Retina (tissue), 1 donor: ENCODE data around the gene PCDH9.

Experiments used
- DNase-seq: peaks from one replicate; pipeline ENCODE4 v3.0.0-alpha.2; 2016

The PCDH9 gene

GRCh38 chr13:66553391-66553790 lies 676.7 kb downstream of the PCDH9 start:
- DNase-seq: no peak

- no peak for DNase-seq
Observed at GRCh38 chr13:66551128-66551527, 679.0 kb downstream of the PCDH9 start.

GRCh38 chr13:66547685-66548084 lies 682.5 kb downstream of the PCDH9 start:
- DNase-seq: no peak

DNA sequence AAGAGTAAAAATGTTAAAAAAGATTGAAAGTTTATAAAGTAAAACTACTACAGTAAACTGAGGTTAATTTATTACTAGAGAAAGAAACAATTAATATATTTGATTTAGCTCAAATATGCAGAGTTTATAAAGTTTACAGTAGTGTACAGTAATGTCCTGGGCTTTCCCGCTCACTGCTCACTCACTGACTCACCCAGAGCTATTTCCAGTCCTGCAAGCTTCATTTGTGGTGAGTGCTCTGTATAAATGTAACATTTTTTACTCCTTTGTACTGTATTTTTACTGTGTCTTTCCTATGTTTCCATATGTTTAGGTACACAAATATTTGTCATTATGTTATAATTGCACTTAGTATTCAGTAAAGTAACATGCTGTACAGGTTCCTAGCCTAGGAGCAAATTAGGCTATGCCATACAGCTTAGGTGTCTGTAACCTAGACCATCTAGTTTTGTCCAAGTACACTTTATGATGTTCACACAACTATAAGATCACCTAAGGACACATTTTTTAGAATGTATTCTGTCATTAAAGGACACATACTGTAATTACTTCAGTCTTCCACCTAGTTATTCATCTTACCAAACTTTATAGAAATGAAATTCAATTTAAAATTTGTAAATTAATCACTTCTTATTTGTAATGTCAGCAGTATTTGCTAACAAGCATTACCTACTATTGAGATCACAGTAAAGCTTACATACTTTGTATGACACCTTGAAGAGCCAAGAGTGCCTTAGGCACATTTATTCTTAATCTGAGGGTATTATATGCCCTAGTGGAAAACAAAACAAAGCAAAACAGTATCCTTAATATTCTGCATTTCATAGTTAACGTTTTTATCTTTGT lies 683.4 kb downstream of the PCDH9 start:
- no peak for DNase-seq

DNA sequence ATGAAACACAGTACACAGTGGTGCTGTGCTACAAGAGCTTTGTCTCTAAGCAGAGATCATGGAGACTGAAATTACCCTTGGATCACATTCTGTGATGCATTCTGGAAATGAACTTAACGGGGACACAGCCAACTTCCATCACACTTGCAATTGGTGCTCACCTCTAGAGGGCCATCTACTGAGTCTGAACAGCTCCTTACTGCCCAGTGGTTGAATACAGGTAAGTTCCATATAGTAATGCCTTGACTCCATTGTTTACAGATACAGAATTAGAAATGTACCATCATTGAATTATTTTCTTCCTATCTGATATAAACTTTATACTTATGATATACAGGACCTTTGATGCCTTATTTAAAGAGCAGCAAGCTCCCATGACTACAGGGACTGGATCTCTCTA lies 686.4 kb downstream of the PCDH9 start:
- no peak for DNase-seq

DNA sequence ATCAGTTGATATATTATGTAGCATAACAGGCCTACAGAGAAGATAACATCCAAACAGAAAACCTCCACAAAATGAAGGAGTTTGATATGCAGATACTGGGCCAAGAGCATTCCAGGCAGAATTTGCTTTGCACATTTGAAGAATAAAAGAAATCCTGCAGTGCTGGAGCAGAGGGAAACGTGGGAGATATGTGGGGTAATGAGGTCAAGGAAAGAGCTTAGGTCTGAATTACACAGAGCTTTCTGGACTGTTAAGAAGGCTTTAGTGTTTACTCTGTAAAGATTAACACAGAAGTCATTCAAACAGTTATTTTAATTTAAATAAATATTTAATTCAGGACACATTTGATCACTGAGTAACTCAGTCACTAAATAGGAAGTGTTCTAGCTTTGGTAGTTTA lies 692.7 kb downstream of the PCDH9 start:
- DNase-seq: no peak

DNA sequence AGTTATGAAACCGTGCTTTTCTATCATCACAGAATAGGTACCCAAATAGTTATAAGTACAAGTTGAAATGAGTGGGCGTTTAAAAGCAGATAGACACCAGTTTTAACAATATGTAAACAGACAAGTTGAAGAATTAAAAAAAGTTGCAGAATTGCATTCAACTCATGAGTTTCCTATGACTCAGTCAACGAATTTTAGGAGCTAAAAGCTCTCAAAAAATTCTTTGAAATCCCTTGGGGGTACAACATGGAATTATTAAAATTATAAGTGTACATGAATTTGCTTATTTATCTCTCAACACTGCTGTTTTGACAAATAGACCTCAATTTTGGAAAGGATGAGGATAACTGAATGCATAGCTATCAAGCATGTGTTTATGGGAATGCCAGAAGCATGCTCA lies 693.4 kb downstream of the PCDH9 start:
- no peak for DNase-seq

- DNase-seq: no peak
Observed at GRCh38 chr13:66534561-66534960, 695.6 kb downstream of the PCDH9 start.

DNA sequence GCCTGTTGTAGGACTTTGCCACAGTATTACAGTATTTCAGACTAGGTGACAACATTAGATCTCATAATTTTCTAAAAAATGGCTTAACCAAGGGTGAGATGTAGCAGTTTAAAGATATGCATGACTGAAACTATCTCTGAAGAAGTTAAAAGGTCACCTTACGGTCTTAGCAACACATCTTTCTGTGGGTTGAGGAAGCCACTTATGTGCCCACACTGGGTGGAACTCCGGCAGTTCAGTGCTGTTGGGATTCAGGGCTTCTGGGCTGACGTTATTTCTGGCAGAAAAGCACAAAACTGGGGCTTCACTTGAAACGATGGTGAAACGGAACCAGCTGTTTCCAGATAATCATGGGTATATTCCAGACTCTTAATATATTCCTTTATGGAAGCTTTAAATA lies 697.3 kb downstream of the PCDH9 start:
- DNase-seq: no peak

- DNase-seq: no peak
Observed at GRCh38 chr13:66532146-66532545, 698.0 kb downstream of the PCDH9 start.

GRCh38 chr13:66530686-66531085 lies 699.5 kb downstream of the PCDH9 start:
- DNase-seq: no peak

- DNase-seq: no peak
Observed at GRCh38 chr13:66530158-66530557, 700.0 kb downstream of the PCDH9 start.

GRCh38 chr13:66528944-66529576 lies 701.1 kb downstream of the PCDH9 start:
- no peak for DNase-seq

DNA sequence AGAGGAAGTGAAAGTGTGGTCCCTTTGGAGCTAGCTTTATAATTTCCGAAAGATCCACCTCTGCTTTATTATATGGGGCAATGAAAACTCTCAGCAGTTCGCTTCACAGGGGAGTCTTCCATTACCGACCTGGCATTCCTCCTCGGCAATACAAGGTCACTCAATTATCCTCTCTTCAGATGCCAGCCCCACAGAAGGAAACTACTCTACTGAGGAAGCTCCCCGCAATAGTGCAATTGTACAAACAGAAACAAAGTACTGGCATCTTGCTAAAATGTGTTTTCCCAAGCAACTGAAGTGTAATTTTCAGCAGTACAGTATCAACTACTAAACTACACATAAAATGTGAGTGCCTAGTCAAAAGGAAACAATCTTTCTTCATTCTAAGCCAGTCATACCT lies 702.0 kb downstream of the PCDH9 start:
- no peak for DNase-seq

- DNase-seq: no peak
Observed at GRCh38 chr13:66520511-66521355, 709.4 kb downstream of the PCDH9 start.

- DNase-seq: no peak
Observed at GRCh38 chr13:66519259-66519658, 710.9 kb downstream of the PCDH9 start.

DNA sequence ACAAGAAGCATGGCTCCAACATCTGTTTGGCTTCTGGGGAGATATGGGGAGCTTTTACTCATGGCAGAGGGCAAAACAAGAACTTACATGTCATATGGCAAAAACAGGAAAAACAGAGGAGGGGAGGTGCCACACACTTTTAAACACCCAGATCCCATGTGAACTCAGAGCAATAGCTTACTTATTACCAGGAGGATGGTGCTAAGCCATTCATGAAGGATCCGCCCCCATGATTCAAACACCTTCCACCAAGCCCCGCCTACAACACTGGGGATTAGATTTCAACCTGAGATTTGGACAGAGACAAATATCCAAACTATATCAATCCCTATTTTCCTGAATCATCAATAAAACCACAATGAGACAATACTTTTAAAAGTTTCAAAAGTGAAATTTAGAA lies 712.1 kb downstream of the PCDH9 start:
- DNase-seq: no peak

- DNase-seq: no peak
Observed at GRCh38 chr13:66513728-66514127, 716.4 kb downstream of the PCDH9 start.

DNA sequence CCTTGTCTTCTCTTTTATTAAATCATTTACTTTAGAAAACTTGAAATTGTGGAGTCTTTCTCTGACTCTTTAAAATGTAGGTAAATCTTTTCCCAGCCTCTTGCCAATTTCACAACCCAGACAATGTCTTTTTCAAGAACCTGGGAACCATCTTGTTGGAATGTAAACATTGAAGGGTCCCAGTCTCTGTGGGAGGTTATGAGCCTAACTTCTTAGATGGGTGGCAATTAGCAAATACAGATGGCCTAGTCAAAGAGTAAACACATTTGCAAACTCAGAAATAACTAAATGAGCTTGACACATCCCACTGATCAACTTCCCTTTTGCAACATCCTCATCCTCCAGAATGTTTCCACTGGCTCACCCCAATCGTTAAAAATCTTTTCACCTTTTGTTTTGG lies 721.0 kb downstream of the PCDH9 start:
- DNase-seq: no peak

- no peak for DNase-seq
Observed at GRCh38 chr13:66508153-66508909, 721.8 kb downstream of the PCDH9 start.

DNA sequence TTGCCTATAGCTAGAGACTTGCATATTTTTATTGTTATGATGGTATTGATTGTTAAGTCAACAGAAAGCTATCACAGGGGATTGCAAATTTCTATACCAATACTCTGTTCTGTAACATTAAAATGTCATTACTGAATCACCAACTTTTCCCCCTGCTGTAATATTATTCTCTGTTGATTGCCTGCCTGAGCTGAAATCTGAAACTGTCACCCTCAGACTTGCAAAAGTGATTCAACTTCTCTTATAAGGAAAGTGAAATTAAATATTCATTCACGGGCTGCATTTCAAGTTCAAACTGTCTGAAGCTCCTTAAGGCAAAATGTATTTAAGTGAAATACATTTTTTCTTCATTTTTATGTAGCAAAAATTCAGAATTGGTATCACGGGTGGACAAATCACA lies 723.2 kb downstream of the PCDH9 start:
- no peak for DNase-seq

- no peak for DNase-seq
Observed at GRCh38 chr13:66506051-66506777, 723.9 kb downstream of the PCDH9 start.
